Lung microvascular endothelial cell (primary cell): ENCODE data around the gene TAOK3. TPM values are rescaled to one million over a fixed set of nuclear protein-coding genes. Genes with fewer than 3 reads are reported as not detected.
"Not testable (repeated sequence)": the region's sequence is repeated elsewhere in the genome, so short reads cannot be mapped to it uniquely, and the experiment has no call there.

Source experiments
- DNase-seq, 2 donors: peaks; one replicate each; pipeline versions ENCODE4 v3.0.0 to v3.0.0-alpha.2; 2010; ENCODE audit warnings: low read depth in 2 of 2
- total RNA-seq: library from RNA; depleted of rRNA; stranded (reverse); fragments of >200 nt; gene quantifications from 2 replicates; pipeline ENCODE4 v1.2.1, GENCODE V29; 2014

Gene TAOK3
- total RNA-seq, 1 donor from 2014 or later: 13.5 TPM

GRCh38 chr12:118144499-118144898 is 228.2 kb downstream of the TAOK3 start:
- no peak for DNase-seq

GRCh38 chr12:118140825-118141224 is 231.9 kb downstream of the TAOK3 start:
- DNase-seq: no peak

DNA sequence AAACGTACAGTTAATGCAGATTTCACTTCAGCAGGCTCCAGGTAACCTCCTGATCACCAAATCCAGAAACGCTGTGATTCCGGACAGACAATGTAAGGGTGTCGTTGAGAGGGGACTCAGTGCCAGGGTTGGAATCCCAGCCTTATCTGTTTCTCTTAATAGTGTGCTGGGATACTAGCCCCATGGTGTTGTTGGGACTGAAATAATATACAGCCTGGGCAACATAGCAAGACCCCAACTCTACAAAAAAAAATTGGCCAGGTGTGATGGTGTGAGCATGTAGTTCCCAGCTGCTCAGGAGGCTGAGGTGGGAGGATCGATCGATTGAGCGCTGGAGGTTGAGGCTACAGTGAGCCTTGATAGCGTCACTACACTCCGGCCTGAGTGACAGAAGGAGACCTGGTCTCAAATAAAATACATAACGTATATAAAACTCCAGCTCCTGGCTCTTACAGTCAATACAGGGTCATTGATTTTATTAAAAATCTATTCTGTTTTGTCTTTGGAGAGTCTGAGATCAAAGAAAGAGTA is 235.5 kb downstream of the TAOK3 start:
- peak in 1 of 2 donors; percentile 14 for DNase-seq

GRCh38 chr12:118136559-118137003 is 236.1 kb downstream of the TAOK3 start:
- DNase-seq: peak; percentile 56 to 60

- DNase-seq: peak; percentile 95 to 96
These were observed 236.7 kb downstream of the TAOK3 start, which contains the start of gene PEBP1 for GRCh38 chr12:118135788-118136558. Gene PEBP1, plus strand, starts transcription at chr12:118136124. Its CDS starts 86 bp downstream, at chr12:118136210.

GRCh38 chr12:118129436-118129835 is 243.3 kb downstream of the TAOK3 start:
- not testable (repeated sequence) for DNase-seq

DNA sequence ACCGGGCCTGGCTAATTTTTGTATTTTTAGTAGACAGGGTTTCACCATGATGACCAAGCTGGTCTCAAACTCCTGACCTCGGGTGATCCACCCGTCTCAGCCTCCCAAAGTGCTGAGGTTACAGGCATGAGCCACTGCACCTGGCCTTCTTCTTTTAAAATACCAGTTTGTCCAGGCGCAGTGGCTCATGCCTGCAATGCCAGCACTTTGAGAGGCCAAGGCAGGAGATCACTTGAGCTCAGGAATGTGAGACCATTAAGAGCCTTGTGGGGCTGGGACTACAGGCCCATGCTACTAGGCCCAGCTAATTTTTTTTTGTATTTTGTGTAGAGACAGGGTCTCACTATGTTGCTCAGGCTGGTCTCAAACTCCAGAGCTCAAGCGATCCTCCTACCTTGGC is 244.8 kb downstream of the TAOK3 start:
- DNase-seq: no peak

GRCh38 chr12:118126119-118126757 is 246.5 kb downstream of the TAOK3 start:
- DNase-seq: no peak

GRCh38 chr12:118125743-118126118 is 247.0 kb downstream of the TAOK3 start:
- DNase-seq: no peak

DNA sequence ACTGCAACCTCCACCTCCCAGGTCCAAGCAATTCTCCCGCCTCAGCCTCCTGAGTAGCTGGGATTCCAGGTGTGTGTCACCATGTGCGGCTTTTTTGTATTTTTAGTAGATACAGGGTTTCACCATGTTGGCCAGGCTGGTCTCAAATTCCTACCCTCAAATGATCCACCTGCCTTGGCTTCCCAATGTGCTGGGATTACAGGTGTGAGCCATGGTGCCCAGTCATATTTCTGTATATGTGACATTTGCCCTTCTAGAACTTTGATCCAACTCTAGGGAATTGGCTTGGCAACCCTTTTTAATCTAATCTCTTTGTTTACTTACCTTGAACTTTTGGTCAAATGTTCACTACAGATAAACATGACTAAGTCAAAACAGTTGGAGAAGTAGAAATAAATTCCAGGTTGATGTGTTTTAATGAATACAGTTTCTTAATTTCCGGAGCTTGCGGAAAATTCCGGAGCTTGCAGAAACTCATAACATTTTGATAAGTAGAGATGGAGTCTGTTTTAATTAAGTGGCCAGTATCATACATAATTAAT is 248.3 kb downstream of the TAOK3 start:
- DNase-seq: no peak

DNA sequence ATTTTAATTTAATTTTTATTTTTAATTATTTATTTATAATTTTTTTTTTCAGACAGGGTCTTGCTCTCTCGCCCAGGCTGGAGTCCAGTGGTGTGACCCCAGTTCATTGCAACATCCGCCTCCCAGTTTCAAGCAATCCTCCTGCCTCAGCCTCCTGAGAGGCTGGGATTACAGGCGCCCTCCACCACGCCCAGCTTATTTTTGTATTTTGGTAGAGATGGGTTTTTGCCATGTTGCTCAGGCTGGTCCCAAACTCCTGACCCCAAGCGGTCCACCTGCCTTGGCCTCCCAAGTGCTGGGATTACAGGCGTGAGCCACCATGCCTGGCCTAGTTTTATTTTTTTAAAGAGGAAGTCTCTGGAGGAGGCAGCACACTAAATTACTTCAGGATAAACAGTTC is 250.4 kb downstream of the TAOK3 start:
- DNase-seq: no peak

GRCh38 chr12:118120579-118121363 is 251.9 kb downstream of the TAOK3 start:
- DNase-seq: peak; percentile 71 to 74

DNA sequence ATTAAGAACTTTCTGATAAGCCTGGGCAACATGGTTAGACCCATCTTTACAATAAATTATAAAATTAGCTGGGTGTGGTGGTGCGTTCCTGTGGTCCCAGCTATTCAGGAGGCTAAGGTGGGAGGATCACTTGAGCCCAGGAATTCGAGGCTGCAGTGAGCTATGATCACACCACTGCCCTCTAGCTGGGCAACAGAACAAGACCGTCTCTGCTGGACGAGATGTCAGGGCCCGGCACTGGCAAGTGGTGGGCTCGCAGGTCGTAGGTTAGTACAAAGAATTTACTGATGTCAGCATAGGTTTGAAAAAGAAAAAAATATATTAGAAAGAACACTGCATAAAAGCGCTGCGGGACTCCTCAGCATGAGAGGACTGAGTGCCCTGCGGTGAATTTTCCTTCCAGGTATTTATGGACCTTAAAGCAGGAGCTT is 253.2 kb downstream of the TAOK3 start:
- DNase-seq: no peak

- DNase-seq: no peak
These were observed 263.6 kb downstream of the TAOK3 start for GRCh38 chr12:118109088-118109487.

- DNase-seq: no peak
These were observed 265.0 kb downstream of the TAOK3 start for GRCh38 chr12:118107694-118108093.

DNA sequence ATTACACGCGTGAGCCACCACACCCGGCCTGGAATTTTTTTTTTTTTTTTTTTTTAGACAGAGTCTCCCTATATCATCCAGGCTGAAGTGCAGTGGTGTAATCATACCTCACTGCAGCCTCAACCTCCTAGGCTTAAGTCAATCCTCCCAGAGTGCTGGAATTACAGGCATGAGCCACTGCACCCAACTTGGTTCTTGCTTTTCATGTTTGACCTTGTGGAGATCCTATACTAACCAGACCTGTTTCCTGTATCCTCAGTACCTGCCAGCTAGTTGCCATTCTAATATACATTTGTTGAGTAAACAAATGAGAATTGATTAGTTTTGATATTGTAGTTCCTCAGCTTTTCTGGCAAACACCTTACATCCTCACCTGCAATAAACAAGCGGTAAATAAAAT is 265.7 kb downstream of the TAOK3 start:
- DNase-seq: no peak

GRCh38 chr12:118103601-118104382 is 268.9 kb downstream of the TAOK3 start, which contains the start of gene VSIG10:
Gene VSIG10, minus strand, starts transcription at chr12:118104011. Its CDS starts 340 bp downstream, at chr12:118103671.
- DNase-seq: peak; percentile 68 to 84

DNA sequence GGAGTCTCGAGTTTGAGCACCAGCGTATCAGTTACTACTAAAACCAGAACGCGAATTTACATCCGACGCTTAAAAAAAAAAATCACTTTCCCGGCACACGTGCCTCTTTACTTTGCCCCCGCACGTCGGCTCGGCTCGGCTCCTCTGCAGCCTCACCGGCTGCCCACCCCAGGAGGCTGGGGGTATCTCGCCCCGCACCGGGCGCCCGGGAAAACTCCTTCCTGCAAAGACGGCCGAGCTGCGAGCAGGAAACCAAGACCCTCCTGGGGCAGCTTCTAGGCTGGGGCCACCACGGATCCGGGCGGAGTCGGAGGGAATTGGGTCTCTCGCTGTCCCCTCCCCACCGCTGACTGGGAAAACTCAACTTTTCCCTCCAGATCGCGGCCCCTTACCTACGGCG is 269.5 kb downstream of the TAOK3 start:
- peak; percentile 38 to 47 for DNase-seq

DNA sequence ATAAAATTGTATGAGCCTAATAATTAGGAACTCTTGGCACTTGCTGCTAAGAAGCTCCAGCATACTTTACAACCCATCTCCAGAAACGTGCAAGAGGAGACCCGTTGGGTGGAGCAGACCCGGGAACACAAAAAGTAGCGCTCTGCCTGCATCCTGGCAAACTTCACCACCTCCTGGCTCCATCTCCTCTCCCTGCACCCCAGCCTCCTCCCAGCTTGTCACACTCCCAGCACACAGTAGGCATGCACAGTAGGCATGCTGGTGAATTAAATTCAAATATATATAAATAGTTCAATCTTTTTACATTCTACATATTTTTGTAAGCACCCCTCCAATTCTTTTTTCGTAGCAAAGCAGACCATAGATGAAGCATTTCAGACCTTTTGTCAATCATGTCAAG is 270.1 kb downstream of the TAOK3 start:
- DNase-seq: no peak

DNA sequence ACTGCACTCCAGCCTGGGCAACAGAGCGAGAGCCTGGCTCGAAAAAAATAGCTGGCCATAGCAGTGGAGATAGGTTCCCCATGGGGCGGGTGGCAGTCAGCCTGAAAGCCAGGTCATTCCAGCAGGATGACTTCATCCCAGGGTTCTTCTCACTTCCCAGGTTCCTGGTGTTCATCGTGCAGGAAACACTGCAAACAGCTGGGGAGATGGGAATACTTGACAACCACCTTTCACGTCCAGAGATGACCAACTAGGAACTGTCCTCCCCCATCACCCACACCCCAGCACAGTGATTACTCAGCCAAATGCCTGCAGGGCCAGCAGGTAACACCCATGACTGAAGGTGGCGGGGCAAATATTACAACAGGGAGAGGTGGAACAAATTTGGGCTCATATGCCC is 270.6 kb downstream of the TAOK3 start:
- no peak for DNase-seq

GRCh38 chr12:118101051-118101450 is 271.7 kb downstream of the TAOK3 start:
- no peak for DNase-seq
